Measurements from ENCODE around the gene CFAP161. TPM values are rescaled to one million over a fixed set of nuclear protein-coding genes. Genes with fewer than 3 reads are reported as not detected.

CFAP161 gene
- total and polyA plus RNA-seq, 9 of the 15 experiments (the other 6 are each of a cell fraction or from before 2014, with no cell fraction given) = 25.8 to 83.3 (median 75.6) TPM

DNA sequence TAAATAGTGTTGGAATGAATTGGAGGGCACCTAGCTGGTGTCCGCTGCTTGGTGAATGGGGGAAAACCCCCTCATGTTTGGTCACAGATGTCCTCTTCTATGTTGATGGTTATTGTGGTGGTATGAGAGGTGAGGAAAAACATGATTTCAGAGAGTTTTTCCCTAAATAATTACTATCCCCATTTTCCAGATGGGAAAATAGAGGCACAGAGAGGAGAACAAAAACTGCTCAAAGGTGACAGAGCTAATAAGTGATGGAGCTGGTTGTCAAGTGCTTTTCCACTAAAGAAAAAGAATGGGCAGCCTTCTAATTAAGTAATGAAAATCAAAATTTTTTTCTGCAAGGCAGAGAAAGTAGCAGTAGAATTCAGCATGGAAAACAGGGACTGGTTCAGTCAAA lies 30.2 kb upstream of the CFAP161 start (continued):
- TF ChIP-seq, protein P1, sequence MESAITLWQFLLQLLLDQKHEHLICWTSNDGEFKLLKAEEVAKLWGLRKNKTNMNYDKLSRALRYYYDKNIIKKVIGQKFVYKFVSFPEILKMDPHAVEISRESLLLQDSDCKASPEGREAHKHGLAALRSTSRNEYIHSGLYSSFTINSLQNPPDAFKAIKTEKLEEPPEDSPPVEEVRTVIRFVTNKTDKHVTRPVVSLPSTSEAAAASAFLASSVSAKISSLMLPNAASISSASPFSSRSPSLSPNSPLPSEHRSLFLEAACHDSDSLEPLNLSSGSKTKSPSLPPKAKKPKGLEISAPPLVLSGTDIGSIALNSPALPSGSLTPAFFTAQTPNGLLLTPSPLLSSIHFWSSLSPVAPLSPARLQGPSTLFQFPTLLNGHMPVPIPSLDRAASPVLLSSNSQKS (CRISPR knock-in tag; IDR thresholded peaks at IDR 0.05) = no peak
- no peak for TF ChIP-seq NFYB (IDR thresholded peaks at IDR 0.05; ENCODE audit: extremely low read depth, insufficient read length)
- TF ChIP-seq FOXM1 (IDR thresholded peaks at IDR 0.05; ENCODE audit: low read depth) = no peak
- no peak for TF ChIP-seq FOXM1 (CRISPR knock-in tag; IDR thresholded peaks at IDR 0.05; ENCODE audit: low read depth)
- no peak for TF ChIP-seq GTF2A2 (tag; IDR thresholded peaks at IDR 0.05)
- TF ChIP-seq, protein P2, sequence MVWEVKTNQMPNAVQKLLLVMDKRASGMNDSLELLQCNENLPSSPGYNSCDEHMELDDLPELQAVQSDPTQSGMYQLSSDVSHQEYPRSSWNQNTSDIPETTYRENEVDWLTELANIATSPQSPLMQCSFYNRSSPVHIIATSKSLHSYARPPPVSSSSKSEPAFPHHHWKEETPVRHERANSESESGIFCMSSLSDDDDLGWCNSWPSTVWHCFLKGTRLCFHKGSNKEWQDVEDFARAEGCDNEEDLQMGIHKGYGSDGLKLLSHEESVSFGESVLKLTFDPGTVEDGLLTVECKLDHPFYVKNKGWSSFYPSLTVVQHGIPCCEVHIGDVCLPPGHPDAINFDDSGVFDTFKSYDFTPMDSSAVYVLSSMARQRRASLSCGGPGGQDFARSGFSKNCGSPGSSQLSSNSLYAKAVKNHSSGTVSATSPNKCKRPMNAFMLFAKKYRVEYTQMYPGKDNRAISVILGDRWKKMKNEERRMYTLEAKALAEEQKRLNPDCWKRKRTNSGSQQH (CRISPR knock-in tag; IDR thresholded peaks at IDR 0.05) = no peak
- TF ChIP-seq ADNP (tag; IDR thresholded peaks at IDR 0.05) = peak; percentile 92
- TF ChIP-seq ZNF584 (CRISPR knock-in tag; IDR thresholded peaks at IDR 0.05; ENCODE audit: low read depth) = no peak
- no peak for TF ChIP-seq ZNF24 (IDR thresholded peaks at IDR 0.05)
- TF ChIP-seq HNRNPH1 (optimal IDR thresholded peaks at IDR 0.05; ENCODE audit: low read depth, low read length) = no peak
- no peak for TF ChIP-seq NFATC3 (IDR thresholded peaks at IDR 0.05)
- peak; percentile 96 for TF ChIP-seq BCOR (IDR thresholded peaks at IDR 0.05)
- TF ChIP-seq HDAC2 (IDR thresholded peaks at IDR 0.05) = peak; percentile 82; the same call in 1 of the 2 replicates
- TF ChIP-seq RBM25 (IDR thresholded peaks at IDR 0.05; ENCODE audit: low read depth, low read length, severe bottlenecking) = peak; percentile 93
